ENCODE results near the gene CETP.

The CETP gene

GRCh38 chr16:56948234-56948633 is 13.5 kb upstream of the CETP start:
- no peak for TF ChIP-seq CTCF (conservative IDR thresholded peaks at IDR 0.05; ENCODE audit: control insufficient read depth, insufficient read depth, low read depth, low read length)
- no peak overlapping the region for H3K4me3 ChIP-seq (ENCODE audit: control insufficient read depth, low read depth, low read length)
- no peak for DNase-seq (ENCODE audit: low read depth)

- H3K4me3 ChIP-seq (ENCODE audit: control insufficient read depth, low read depth, low read length): no peak overlapping the region
- no peak for DNase-seq (ENCODE audit: low read depth)
- no peak for TF ChIP-seq CTCF (conservative IDR thresholded peaks at IDR 0.05; ENCODE audit: control insufficient read depth, insufficient read depth, low read depth, low read length)
Observed at GRCh38 chr16:56950051-56950450, 11.7 kb upstream of the CETP start.

GRCh38 chr16:56950455-56950854 is 11.3 kb upstream of the CETP start:
- TF ChIP-seq CTCF (conservative IDR thresholded peaks at IDR 0.05; ENCODE audit: control insufficient read depth, insufficient read depth, low read depth, low read length): no peak
- no peak for DNase-seq (ENCODE audit: low read depth)
- H3K4me3 ChIP-seq (ENCODE audit: control insufficient read depth, low read depth, low read length): no peak overlapping the region

- no peak overlapping the region for H3K4me3 ChIP-seq (ENCODE audit: control insufficient read depth, low read depth, low read length)
- peak; percentile 70 for TF ChIP-seq CTCF (conservative IDR thresholded peaks at IDR 0.05; ENCODE audit: control insufficient read depth, insufficient read depth, low read depth, low read length)
- peak; percentile 61 for DNase-seq (ENCODE audit: low read depth)
Observed at GRCh38 chr16:56950881-56951771, 10.6 kb upstream of the CETP start.

GRCh38 chr16:56953006-56953405 is 8.7 kb upstream of the CETP start:
- no peak for DNase-seq (ENCODE audit: low read depth)
- no peak for TF ChIP-seq CTCF (conservative IDR thresholded peaks at IDR 0.05; ENCODE audit: control insufficient read depth, insufficient read depth, low read depth, low read length)
- H3K4me3 ChIP-seq (ENCODE audit: control insufficient read depth, low read depth, low read length): no peak overlapping the region

GRCh38 chr16:56956076-56956475 is 5.7 kb upstream of the CETP start:
- H3K4me3 ChIP-seq (ENCODE audit: control insufficient read depth, low read depth, low read length): no peak overlapping the region
- TF ChIP-seq CTCF (conservative IDR thresholded peaks at IDR 0.05; ENCODE audit: control insufficient read depth, insufficient read depth, low read depth, low read length): no peak
- DNase-seq (ENCODE audit: low read depth): peak; percentile 50

All from fibroblast of mammary gland (primary cell).